ENCODE results near the gene ZMIZ1. TPM values are rescaled to one million over a fixed set of nuclear protein-coding genes. Genes with fewer than 3 reads are reported as not detected.

Gene ZMIZ1
- polyA plus RNA-seq, 1 experiment = 13.0 TPM

DNA sequence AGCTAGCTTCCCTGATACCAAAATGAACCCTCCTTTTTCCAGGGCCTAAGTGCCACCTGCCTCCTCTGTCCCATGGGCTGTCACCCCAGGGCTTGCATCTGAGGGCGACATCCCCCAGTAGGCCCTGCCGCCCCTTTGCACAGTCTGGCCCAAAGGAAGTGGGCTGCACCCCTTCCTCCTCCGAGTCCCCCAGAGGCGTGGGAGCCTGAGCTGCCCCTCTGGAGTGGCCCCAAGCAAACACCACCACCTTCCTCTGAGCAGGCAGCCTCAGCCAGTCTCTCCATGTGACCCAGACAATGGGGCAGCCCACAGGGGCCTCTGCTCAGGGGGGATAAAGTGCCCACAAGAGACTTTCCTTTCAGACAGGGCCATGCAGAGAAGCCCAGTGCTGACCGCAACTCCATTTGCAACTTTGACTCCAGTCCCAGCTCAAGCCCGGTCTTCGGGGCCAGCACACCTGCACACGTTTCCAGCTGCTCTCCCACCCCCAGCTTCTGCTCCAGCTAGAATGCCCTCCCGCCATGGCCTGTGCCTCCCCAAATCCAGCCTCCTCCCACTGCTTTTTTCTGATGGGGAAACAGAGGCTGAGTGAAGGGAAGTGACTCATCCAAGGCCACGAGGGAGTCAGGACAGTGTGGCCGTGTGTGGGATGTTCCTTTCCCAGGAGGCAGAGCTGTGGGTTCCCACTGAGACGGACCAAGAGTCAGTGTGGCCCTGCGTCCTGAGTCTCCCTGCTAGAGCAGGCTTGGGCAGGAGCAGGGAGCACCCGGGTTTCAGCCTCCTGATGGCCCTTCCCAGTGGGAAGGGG, 111.9 kb downstream of the ZMIZ1 start:
- no peak for DNase-seq (ENCODE audit: low read depth)
- TF ChIP-seq, protein P1, sequence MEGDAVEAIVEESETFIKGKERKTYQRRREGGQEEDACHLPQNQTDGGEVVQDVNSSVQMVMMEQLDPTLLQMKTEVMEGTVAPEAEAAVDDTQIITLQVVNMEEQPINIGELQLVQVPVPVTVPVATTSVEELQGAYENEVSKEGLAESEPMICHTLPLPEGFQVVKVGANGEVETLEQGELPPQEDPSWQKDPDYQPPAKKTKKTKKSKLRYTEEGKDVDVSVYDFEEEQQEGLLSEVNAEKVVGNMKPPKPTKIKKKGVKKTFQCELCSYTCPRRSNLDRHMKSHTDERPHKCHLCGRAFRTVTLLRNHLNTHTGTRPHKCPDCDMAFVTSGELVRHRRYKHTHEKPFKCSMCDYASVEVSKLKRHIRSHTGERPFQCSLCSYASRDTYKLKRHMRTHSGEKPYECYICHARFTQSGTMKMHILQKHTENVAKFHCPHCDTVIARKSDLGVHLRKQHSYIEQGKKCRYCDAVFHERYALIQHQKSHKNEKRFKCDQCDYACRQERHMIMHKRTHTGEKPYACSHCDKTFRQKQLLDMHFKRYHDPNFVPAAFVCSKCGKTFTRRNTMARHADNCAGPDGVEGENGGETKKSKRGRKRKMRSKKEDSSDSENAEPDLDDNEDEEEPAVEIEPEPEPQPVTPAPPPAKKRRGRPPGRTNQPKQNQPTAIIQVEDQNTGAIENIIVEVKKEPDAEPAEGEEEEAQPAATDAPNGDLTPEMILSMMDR (IDR thresholded peaks at IDR 0.05; ENCODE audit: insufficient read depth, low read depth, low read length) = no peak
- CTCF ChIA-PET = no interaction called here

GRCh38 chr10:79181227-79181626, 112.5 kb downstream of the ZMIZ1 start:
- POLR2A ChIA-PET = no interaction called here
- no peak for DNase-seq (ENCODE audit: low read depth)
- Histone ChIP-seq H3K4me3 (ENCODE audit: low read depth, low read length) (no peak overlapping the region), H3K36me3 (ENCODE audit: control insufficient read depth, insufficient read depth, low read length) (peaks cover 7% of the 10 kb centered on the region), H3K27me3 (ENCODE audit: control insufficient read depth, insufficient read depth, low read length) (no peaks in the 10 kb centered on the region)
- TF ChIP-seq, protein P1 (IDR thresholded peaks at IDR 0.05; ENCODE audit: insufficient read depth, low read depth, low read length) = no peak
- CTCF ChIA-PET = no interaction called here

More for the DNA sequence above, 111.9 kb downstream of the ZMIZ1 start:
- peaks cover 7% of the 10 kb centered on the region for H3K36me3 ChIP-seq (ENCODE audit: control insufficient read depth, insufficient read depth, low read length)
- POLR2A ChIA-PET = no interaction called here
- no peak overlapping the region for H3K4me3 ChIP-seq (ENCODE audit: low read depth, low read length)
- H3K27me3 ChIP-seq (ENCODE audit: control insufficient read depth, insufficient read depth, low read length) = no peaks in the 10 kb centered on the region

DNA sequence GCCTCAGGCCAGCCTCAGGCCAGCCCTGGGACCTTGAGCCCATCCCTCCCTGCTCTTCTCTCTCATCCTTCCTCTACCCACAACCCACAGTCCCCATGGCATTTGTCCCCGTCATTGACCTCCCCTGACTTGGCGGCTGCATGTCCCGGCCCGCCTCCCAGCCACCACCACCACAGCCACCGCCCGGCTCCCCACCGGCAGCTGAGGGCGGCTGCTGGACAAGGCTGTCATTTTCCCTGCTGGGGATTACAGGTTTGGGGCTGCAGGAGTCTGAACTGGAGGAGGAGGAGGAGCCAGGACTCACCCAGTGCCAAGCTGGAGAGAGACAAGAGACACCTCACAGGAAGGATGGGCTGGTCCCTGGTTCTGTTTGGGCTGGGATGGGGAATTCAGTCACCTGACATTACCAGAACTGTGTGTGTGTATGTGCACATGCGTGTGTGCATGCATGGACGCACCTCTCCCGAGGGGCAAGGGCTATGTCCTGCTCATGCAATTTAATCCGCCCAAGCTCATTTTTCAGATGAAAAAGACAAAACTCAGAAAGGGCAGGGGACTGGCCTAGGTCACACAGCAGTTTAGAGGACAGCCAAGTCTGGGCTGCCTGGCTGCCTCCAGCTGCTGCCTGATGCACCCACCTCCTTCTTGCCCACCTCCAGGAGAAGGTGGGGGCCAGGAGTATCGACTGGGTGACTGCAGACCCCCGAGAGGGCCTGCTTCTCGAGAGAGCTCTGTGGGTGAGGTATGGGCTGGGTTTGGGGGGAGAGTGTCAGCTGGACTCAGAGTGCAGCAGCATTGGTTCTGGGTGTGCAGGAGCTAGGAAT, 113.1 kb downstream of the ZMIZ1 start:
- POLR2A ChIA-PET = no interaction called here
- Histone ChIP-seq H3K27me3 (ENCODE audit: control insufficient read depth, insufficient read depth, low read length) (no peaks in the 10 kb centered on the region), H3K36me3 (ENCODE audit: control insufficient read depth, insufficient read depth, low read length) (peaks cover 9% of the 10 kb centered on the region; the same call in 1 of the 2 replicates), H3K4me3 (ENCODE audit: low read depth, low read length) (no peak overlapping the region)
- CTCF ChIA-PET = no interaction called here
- DNase-seq (ENCODE audit: low read depth) = no peak
- TF ChIP-seq, protein P1 (IDR thresholded peaks at IDR 0.05; ENCODE audit: insufficient read depth, low read depth, low read length) = no peak

DNA sequence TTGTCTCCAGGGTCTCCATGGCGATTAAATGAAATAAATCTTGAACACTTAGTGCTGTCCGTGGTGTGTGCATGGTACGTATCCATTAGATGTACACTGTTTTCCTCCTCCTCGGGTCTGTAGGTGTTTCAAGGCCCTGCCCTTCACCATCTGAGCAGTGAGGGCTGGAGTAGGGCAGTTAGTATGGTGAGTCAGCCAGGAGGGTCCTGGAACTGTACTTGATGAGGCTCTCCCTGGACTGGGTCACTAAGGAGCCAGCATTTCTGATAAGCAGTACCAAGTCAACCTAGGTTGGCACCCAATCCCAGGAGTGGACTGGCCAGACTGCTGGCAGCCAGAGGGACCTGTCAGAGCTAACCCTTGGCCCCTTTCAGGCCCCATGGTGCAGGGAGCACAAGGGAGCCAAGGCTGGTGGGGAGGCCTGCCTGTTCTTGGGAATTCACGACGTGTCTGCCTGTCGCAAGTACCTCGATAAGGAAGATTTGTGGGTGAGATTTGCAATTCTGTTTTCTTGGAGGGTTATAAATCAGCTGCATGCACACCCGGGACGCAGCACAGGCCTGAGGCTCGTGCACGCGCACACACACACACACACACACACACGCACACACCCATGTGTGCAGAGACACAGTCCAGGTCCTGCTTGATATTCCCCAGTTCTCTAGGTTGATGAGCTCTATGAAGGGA, 114.2 kb downstream of the ZMIZ1 start:
- DNase-seq (ENCODE audit: low read depth) = no peak
- CTCF ChIA-PET = interaction anchor here (1.1 to 1.6 kb wide), 2 partner anchors 12 to 113 kb away, joined by 3 to 8 read pairs; no protein-coding TSS in a partner anchor
- POLR2A ChIA-PET = no interaction called here

More for the DNA sequence above, 114.2 kb downstream of the ZMIZ1 start:
- Histone ChIP-seq H3K27me3 (ENCODE audit: control insufficient read depth, insufficient read depth, low read length) (no peaks in the 10 kb centered on the region), H3K4me3 (ENCODE audit: low read depth, low read length) (no peak overlapping the region), H3K36me3 (ENCODE audit: control insufficient read depth, insufficient read depth, low read length) (peaks cover 15% of the 10 kb centered on the region)
- TF ChIP-seq, protein P1 (IDR thresholded peaks at IDR 0.05; ENCODE audit: insufficient read depth, low read depth, low read length) = no peak
